Left colon (tissue), 2 donors: ENCODE results near the gene ANKRD65. TPM values are rescaled to one million over a fixed set of nuclear protein-coding genes. Genes with fewer than 3 reads are reported as not detected.
"Not testable (repeated sequence)": the region's sequence is repeated elsewhere in the genome, so short reads cannot be mapped to it uniquely, and the experiment has no call there.

Experiments
- ATAC-seq: fragments of 200-7000 bp; cut with Tn5 transposase; one replicate; pipeline ENCODE4 v1.9.1; 2020; ENCODE audit warnings: mild to moderate bottlenecking, moderate library complexity
- DNase-seq, 2 donors: peaks; one replicate each; pipeline ENCODE4 v3.0.0-alpha.2; 2020
- intact Hi-C, 2 donors: fragments of 100-400 bp; cut with DNase I in 1 of 2; cut with micrococcal nuclease in 1 of 2; formaldehyde crosslinking; loops; one replicate each; pipeline versions ENCODE4 v1.11.2 to v1.14.0; 2022; cut with DNase I, micrococcal nuclease
- long read RNA-seq: library from polyadenylated mRNA; unstranded; transcript quantifications from one replicate; pipeline ENCODE4 v2.0.0, GENCODE V29; 2021
- total RNA-seq, 2 donors: library from RNA; stranded (reverse); fragmentation: NEBNext Ultra II Directional; extraction: Animal tissue kit (Norgen Biotek cat#: 25700); gene quantifications; one replicate each; pipeline ENCODE4 v1.2.1, GENCODE V29; 2021
- donor health status: DM: no; HTN: no; CAD: no.
- donor health status: DM: yes; HTN: yes; CAD: no.

The ANKRD65 gene
- total RNA-seq = 1 to 10 TPM in 1 of 2 donors, under 1 TPM in 1; 0.76 to 2.7 TPM
- long read RNA-seq, partial matches to known transcripts = 3 of 4 reads
- long read RNA-seq, other reads (novel, unspliced or antisense) = 0 of 4 reads

DNA sequence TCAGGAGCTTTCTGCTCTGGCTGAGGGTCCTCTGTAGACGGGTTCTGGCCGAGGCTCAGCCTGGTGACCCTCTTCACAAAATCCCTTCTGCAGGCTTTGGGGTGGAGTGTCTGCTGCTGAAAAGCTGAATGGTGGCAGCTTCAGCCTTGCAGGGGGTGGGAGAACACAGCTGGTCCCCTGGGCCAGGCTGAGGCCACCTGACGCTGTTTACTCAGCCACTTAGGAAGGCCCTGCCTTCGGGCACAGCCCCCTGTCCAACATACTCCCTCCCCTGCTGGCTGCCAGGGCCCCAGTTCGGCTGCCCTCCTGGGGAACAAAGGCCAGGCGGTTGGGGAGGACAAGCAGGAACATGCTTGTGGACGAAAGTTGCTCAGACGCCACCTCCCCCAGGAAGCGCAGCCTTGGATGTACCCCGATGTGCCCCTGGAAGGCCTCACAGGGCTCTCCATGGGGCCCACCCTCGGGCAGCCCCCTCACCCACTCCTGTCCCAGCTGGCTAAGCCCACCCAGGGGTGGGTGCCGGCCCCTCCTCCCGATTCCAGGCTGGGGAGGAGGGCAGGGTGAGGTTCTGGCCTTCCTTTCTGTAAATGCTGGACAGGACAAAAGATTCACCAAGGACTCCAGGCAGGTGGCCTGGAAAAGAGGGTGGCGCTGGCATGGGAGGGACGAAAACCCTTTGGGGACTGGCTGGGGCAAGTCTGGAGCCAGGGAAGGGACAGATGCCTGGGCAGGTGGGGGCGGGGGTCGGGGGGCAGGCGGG is at the start of gene ANKRD65:
Gene ANKRD65, minus strand, starts transcription at position 130 of the 760 bp plus-strand sequence. CDS start 271 bp downstream, outside the sequence.
- ATAC-seq = no peak
- no peak for DNase-seq
- intact Hi-C loops = no loop called here

DNA sequence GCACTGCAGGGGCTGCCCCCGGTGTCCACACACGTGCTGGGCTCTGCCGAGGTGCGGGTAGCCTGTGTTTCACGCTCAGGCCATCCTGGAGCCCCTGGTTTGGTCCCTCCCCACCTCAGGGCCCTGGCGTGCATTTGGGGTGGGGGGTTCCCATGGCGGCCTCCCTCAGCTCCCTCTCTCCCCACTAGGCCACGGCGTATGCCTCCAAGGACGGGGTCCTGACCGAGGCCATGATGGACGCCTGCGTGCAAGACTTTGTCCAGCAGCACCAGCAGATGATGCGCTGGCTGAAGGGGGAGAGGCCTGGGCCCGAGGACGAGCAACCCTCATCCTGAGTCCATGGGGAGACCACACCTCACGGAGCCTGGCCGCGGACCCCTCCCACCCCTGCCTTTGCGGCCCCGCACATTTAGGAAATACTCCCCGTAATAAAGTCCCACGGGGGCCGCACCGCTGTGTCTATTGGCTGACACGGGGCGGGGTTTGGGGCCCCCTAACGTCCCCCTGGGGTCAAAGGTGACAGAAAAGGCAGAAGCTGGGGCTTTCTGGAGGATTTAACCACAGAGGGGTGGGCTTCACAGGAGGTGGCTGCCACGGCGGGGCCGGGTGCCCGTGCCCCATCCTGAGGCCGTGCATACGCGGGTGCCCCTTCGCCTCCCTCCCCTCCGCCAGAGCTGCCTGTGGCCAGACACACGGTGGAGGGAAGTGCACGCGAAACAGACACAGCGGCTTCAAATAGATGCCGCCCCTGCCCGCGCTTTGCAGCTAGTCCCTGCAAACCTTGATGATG is 47.3 kb upstream of the ANKRD65 start:
- ATAC-seq, DNase-seq, intact Hi-C loops: not testable (repeated sequence)

DNA sequence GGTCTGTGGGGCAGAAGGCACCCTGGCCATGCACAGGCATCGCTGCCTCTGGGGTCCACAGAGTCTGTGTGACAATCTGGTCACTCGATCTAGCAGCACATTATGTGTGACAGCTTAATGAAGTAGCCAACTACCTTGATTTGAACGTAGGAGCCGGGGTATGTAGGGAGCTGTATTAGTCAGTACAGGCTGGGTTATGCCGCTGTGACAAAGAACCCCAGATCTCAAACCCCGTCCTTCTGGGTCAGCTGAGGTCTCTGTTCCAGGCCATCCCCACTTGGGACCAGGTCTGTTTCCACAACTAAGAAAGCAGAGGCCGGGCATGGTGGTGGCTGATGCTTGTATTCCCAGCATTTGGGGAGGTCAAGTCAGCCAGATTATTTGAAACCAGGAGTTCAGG is 42.2 kb upstream of the ANKRD65 start:
- no peak for DNase-seq
- no peak for ATAC-seq
- intact Hi-C loops = no loop called here

DNA sequence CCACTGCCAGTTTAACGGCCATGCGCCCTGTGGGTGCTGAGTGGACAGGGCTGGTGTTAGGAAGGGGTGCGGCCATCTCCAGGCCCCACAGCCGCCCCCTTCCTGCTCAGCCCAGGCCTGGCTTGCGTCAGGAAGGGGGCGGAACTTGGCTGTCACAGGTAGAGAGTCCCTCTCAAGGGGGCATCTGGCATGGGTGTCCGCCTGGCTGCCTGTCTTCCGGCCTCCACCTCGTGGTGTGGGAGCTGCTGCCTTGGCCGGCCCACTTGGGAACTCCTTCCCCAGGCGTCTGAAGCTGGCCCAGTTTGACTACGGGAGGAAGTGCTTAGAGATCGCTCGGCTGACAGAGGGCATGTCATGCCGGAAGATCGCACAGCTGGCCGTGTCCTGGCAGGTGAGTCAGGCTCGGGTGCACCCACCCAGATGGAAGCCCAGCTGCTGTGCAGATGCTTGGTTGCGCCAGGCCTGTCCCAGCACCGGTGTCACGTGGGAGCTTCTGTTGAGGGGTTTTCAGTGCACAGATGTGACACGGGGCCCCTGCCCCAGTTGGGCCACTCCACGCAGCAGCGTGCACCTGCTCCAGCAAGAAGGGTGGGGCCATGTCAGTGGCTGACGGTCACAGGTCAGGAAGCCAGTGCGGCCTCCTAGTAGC is 41.4 kb upstream of the ANKRD65 start:
- peak in 1 of 2 donors; percentile 22 for DNase-seq
- intact Hi-C loops = no loop called here
- peak; percentile 23 for ATAC-seq

DNA sequence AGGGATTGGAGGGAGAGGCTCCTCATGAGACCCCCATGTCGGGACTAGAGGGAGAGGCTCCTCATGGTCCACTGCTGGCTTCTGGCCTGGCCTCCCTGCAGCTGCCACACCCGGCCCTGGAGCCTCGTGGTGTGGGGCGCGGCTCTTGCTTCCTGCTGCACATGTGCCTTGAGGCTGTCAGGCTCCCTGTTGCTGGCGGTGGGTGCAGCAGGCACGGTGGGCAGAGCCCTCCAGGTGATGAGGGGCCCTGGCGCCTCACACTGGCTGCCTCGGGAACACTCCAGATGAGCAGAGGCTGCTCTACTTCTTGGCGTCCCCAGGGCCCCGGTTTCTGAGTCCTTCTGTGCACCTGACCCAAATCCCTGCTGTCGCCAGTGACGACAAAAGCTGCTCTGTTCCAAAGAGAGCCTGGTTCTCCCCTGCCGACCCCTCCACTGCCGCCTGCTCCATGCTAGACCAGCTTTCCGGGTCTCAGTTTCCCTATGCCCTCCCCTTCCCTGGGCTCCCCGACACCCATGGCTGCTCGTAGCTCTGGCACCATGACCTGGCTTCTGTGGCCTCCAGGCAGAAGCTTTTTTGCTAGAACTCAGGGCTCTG is 40.7 kb upstream of the ANKRD65 start:
- ATAC-seq (peak; percentile 94), DNase-seq (peak in 1 of 2 donors; percentile 52)
- intact Hi-C loops = no loop called here

DNA sequence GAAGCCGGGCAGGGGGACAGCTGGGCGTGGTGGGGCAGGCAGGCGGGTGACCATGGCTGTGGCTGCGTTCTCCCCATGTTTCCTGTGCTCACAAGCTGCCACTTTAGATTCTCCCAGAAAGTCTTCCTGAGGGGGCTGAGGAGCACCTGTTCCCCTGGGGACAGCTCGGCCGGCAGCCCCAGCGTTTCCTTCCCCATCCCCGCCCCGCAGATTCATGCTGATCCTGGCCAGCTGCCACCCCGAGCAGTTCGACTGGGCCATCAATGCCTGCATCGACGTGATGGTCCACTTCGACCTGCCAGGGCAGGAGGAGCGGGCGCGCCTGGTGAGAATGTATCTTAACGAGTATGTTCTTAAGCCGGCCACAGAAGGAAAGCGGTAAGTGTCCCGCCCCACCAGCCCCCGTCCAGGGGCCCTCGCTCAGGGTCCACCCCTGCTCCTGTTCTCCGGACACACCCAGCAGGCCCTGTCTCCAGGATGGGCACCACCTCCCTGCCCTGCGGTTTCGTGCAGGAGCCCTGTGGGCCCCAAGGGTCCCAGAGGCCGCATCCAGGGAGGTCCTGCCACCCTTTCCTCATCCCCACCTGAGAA is 39.6 kb upstream of the ANKRD65 start:
- intact Hi-C loops = no loop called here
- ATAC-seq = no peak

DNA sequence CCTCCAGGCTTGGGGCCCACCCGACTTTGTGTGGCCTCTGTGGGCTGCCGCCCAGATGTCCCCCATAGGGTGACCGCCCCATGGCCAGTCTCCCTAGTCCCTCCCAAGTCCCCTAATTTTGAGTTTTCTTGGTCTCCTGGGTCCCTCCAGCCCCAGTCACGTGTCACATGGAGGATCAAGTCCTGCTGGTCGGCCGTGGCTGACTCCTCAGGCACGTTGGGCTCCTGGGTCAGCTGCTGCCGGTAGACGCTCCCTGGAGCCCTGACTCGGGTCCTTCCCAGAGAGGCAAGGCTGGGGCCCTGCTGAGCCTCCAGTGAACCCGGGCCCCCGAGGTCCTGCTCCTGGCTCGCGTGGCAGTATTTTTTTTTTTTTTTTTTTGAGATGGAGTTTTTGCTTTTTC is 38.6 kb upstream of the ANKRD65 start:
- DNase-seq, ATAC-seq, intact Hi-C loops: not testable (repeated sequence)

More for the DNA sequence above, 39.6 kb upstream of the ANKRD65 start:
- no peak for DNase-seq

DNA sequence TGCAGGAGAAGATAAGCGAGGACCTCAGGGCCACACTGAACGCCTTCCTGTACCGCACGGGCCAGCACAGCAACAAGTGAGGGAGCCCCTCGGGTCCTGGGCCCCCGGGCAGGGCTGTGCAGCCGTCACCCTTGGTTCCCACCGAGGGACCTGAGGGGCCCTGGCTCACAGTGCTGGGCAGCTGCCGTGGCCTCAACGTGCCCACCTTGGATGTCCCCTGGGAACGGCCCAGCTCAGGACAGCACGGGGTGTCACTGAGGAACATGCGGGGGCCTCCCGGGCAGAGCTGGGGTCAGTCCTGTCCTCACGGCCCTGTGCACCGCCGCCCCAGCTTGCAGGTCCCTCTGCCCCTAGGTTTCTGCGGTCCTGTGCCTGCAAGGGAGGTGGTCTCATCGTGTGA is 38.1 kb upstream of the ANKRD65 start:
- ATAC-seq, DNase-seq, intact Hi-C loops: not testable (repeated sequence)

DNA sequence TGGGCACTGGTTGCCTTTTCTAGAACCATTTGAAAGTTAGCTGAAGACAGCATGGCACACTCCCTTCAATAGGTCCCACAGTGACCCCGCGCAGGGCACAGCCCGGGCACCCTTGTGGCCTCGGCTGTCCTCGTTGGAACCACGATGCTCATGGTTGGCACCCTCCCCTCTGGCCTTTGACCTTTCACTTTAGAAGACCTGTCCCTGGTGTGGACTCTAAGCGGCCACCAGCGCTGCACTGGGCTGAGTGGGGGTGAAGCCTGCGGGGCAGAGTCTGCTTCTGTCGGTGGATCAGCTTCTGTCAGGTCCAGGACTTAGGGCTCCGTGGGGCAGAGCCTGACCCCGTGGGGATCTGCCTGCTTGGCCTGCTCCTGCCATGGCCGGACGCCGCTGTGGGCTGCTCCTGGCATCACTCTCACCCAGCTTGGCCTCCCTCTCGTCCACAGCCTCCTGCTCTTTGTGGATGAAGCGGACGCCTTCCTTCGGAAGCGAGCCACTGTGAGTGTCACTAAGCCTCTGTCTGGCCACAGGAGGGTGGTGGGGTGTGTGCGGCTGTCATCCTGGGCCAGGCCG is 35.7 kb upstream of the ANKRD65 start:
- ATAC-seq, DNase-seq, intact Hi-C loops: not testable (repeated sequence)

DNA sequence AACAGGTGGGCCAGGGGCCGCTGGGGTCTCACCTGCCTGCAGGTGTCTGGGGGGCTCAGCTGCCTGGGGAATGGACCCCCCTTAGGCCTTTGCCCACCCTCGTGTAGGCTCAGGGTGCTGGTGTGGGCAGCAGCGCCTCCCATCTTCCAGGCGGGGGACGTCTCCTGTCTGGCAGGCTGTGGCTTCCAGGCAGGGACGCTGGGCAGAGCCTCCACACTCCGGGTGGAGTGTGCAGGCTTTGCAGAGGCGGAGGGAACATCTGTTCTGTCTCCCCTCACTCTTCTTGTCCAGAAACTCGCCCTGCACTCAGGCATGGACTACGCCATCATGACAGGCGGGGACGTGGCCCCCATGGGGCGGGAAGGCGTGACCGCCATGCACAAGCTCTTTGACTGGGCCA is 34.9 kb upstream of the ANKRD65 start:
- ATAC-seq, intact Hi-C loops, DNase-seq: not testable (repeated sequence)

DNA sequence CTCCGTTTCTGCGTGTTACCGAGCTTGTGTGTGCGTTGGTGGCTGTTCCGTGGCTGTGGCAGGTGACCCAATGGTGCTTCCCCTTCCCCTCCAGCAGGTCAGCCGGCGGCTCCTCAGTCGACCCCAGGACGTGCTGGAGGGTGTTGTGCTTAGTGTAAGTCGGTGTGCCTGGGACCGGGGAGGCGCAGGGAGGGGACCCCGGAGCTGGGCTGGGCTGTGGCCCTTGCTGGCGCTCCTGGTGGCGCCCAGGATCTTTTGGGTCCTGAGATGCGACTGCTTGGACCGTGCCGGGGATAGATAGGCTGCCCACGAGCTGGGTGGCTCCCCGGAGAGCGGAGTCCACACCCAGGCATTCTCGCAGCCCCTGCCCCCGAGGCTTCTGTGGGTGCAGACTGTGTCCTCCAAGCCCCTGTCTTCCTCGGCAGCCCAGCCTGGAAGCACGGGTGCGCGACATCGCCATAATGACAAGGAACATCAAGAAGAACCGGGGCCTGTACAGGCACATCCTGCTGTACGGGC is 34.3 kb upstream of the ANKRD65 start:
- intact Hi-C loops = no loop called here
- ATAC-seq (no peak), DNase-seq (no peak)

DNA sequence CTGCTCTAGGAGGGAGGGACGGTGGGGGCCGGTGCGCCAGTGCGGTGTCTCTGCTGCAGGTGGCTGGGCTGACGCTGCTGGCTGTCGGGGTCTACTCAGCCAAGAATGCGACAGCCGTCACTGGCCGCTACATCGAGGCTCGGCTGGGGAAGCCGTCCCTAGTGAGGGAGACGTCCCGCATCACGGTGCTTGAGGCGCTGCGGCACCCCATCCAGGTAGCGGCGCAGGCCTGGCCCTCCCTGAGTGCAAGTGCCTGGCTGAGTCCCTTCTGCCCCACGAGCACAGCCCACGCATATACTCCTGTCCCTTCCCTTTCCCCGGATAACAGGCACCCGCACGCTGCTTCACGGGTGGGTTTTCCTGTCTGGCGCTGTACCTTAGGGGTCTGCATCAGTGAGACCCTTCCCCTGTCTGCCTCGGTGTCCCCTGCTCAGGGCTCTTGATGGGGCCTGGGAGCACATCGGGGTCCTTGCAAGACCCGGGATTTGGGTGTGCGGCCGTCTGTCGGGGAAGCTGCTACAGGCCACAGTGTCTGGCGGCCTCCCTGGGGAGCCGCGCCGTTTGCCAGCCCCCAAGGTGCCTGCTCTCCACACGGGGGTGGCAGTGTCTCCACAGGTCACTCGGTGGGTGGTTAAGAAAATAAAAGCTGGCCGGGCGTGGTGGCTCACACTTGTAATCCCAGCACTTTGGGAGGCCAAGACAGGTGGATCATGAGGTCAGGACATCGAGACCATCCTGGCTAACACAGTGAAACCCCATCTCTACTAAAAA is 33.4 kb upstream of the ANKRD65 start:
- ATAC-seq, DNase-seq, intact Hi-C loops: not testable (repeated sequence)

DNA sequence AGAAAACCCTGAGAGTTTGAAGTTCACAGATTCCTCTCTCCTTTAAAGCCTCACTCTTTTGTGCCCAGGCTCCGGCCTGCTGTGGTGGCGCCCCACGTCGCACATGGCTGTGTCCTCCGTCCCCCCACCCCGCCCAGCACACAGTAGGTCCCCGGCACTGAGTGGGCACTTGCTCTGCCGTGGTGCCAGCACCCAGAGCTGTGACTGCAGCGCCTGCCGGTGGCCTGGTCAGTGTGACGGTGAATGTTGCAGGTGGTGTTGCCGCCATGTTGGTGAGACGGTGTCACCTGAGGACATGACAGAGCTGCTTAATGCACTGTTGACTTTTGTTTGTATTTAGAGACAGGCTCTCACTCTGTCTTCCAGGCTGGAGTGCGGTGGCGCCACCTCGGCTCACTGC is 31.8 kb upstream of the ANKRD65 start:
- ATAC-seq = no peak
- no peak for DNase-seq
- intact Hi-C loops = no loop called here

DNA sequence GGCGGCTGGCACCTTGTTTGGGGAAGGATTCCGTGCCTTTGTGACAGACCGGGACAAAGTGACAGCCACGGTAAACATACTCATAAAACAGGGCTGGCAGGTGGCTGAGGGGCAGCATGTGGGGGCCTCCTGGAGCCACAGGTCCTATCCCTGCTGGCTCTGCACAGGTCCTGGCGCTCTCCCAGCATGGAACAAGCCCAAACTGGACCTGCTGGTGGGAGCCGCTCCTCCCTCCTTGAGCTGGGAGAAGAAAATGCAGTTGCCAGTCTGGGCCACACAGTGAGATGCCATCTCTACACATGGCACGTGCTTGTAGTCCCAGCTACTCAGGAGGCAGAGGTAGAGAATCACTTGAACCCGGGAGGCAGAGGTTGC is 31.3 kb upstream of the ANKRD65 start:
- DNase-seq, ATAC-seq, intact Hi-C loops: not testable (repeated sequence)

DNA sequence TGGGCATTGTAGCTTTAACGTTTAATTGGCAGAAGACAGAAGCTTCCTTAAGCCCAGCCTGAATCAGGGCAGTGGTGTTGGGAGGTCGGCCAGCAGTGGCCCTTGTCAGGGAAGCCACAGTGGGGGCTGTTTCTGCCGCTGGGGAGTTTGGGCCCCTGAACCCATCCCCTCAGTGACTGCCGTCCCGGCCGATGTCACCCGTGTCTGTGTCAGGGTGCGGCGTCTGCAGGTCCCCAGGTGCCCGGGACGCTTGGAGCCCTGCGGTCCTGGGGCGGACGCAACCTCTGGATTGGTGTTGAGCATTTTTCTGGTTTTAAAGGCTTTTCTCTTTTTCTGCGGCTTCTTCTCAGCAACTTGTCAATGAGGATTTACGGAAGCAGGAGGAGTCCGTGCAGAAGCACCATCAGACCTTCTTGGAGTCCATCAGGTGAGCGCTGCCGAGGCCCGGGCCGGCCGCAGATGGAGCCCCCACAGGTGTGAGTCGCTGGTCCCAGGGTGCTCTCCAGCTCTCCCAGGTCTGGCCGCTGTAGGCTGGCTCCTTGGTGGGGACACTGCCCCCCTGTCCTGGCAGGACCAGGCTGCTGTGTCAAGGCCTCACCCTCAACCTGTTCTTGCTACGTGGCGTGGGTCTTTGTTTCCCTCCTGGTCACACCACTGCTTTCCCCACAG is 30.8 kb upstream of the ANKRD65 start:
- ATAC-seq (no peak), DNase-seq (no peak)
- intact Hi-C loops = no loop called here

DNA sequence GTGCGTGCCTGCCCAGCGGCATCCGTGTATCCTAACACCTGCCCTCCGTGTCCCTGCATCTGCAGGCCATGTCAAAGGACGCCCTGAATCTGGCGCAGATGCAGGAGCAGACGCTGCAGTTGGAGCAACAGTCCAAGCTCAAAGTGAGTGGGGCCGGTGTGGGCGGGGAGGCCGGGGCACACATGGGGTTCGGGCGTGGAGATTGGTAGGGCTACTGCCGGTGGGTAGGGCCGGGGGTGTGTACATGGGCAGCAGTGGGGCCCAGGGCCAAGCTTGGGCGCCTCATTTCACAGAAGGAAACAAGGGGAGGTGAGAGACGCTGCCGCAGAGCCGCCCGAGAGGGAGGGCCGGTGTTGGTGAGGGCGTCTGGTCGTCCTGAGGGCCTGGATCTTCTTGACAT is 29.5 kb upstream of the ANKRD65 start:
- DNase-seq, intact Hi-C loops, ATAC-seq: not testable (repeated sequence)
